Uterus (tissue), 2 donors: ENCODE results near the gene DCAF8L2.

Experiments
- POLR2A ChIP-seq, 2 donors: fragments of 450-650 bp; IDR thresholded peaks; one replicate each; pipeline ENCODE4 v1.6.1; 2016; ENCODE audit warnings: antibody characterized with exemption in 2 of 2, mild to moderate bottlenecking in 1 of 2, moderate library complexity in 1 of 2
- TF ChIP-seq, protein P1 (sequence below), 4 experiments: fragments of 200-600 bp in 2 of 4; fragments of 450-650 bp in 2 of 4; sonication (generic) in 2 of 4; IDR thresholded peaks; one replicate each; pipeline ENCODE4 v1.5.1; 2016 to 2019; ENCODE audit warnings: antibody characterized with exemption in 4 of 4, mild to moderate bottlenecking in 2 of 4, moderate library complexity in 1 of 4

DNA sequence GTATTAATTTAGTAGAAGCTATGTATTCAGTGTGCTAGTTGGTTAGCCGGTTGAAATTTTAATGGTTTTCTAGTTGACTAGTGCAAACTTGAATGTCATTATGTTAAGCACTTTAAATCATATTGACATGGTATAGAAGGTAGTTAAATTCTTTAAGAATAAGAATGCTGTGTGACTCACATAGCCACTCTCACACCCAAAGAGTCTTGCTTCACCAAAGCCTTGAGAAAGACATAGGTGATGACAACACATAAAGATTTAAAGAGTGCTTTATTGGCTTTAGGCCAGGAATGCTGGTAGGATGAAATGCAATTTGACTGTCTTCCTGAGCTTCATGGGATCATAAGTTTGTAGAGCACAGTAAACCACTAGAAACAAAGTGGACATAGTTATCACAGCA lies 85.3 kb downstream of the DCAF8L2 start:
- TF ChIP-seq, protein P1, sequence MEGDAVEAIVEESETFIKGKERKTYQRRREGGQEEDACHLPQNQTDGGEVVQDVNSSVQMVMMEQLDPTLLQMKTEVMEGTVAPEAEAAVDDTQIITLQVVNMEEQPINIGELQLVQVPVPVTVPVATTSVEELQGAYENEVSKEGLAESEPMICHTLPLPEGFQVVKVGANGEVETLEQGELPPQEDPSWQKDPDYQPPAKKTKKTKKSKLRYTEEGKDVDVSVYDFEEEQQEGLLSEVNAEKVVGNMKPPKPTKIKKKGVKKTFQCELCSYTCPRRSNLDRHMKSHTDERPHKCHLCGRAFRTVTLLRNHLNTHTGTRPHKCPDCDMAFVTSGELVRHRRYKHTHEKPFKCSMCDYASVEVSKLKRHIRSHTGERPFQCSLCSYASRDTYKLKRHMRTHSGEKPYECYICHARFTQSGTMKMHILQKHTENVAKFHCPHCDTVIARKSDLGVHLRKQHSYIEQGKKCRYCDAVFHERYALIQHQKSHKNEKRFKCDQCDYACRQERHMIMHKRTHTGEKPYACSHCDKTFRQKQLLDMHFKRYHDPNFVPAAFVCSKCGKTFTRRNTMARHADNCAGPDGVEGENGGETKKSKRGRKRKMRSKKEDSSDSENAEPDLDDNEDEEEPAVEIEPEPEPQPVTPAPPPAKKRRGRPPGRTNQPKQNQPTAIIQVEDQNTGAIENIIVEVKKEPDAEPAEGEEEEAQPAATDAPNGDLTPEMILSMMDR (IDR thresholded peaks at IDR 0.05), result no peak
- TF ChIP-seq POLR2A (IDR thresholded peaks at IDR 0.05), result no peak
